Posterior cingulate gyrus (tissue), 11 donors: Measurements from ENCODE around the gene CORIN.
A peak's percentile ranks its signal among the peaks of the same experiment; 100 is the strongest.
"Not testable (repeated sequence)": the region's sequence is repeated elsewhere in the genome, so short reads cannot be mapped to it uniquely, and the experiment has no call there.

ENCODE experiments used
- DNase-seq, 10 donors: peaks; one replicate each; pipeline versions ENCODE4 v3.0.0 to v3.0.0-alpha.2; 2020 to 2021; ENCODE audit warnings: mixed read lengths in 3 of 10
- intact Hi-C: fragments of 100-400 bp; cut with DNase I; formaldehyde crosslinking; loops from one replicate; pipeline ENCODE4 v1.15.1; 2023

CORIN gene

GRCh38 chr4:47786958-47787370, 50.9 kb downstream of the CORIN start:
- DNase-seq: no peak
- intact Hi-C loops: no loop called here

GRCh38 chr4:47785153-47785552, 52.7 kb downstream of the CORIN start:
- DNase-seq: no peak
- intact Hi-C loops: no loop called here

- intact Hi-C loops: no loop called here
- DNase-seq: no peak
Measured at GRCh38 chr4:47784222-47784621, 53.6 kb downstream of the CORIN start.

- intact Hi-C loops: no loop called here
- no peak for DNase-seq
Measured at GRCh38 chr4:47776353-47776752, 61.5 kb downstream of the CORIN start.

GRCh38 chr4:47774079-47774478, 63.8 kb downstream of the CORIN start:
- peak in 2 of 10 donors; percentile 43 to 73 for DNase-seq
- intact Hi-C loops: no loop called here

GRCh38 chr4:47771020-47771419, 66.8 kb downstream of the CORIN start:
- intact Hi-C loops: no loop called here
- DNase-seq: no peak

- intact Hi-C loops, DNase-seq: not testable (repeated sequence)
Measured at GRCh38 chr4:47767956-47768355, 69.9 kb downstream of the CORIN start.

GRCh38 chr4:47763279-47763678, 74.6 kb downstream of the CORIN start:
- no peak for DNase-seq
- intact Hi-C loops: no loop called here

GRCh38 chr4:47762376-47763266, 75.2 kb downstream of the CORIN start:
- no peak for DNase-seq
- intact Hi-C loops: no loop called here

GRCh38 chr4:47753316-47753715, 84.6 kb downstream of the CORIN start:
- DNase-seq, intact Hi-C loops: not testable (repeated sequence)

GRCh38 chr4:47752214-47752613, 85.7 kb downstream of the CORIN start:
- no peak for DNase-seq
- intact Hi-C loops: no loop called here

- intact Hi-C loops: no loop called here
- DNase-seq: no peak
Measured at GRCh38 chr4:47750788-47751187, 87.1 kb downstream of the CORIN start.

GRCh38 chr4:47749858-47750257, 88.0 kb downstream of the CORIN start:
- intact Hi-C loops: no loop called here

GRCh38 chr4:47749060-47749459, 88.8 kb downstream of the CORIN start:
- intact Hi-C loops: no loop called here
- DNase-seq: no peak

More at GRCh38 chr4:47749858-47750257, 88.0 kb downstream of the CORIN start:
- DNase-seq: no peak

- no peak for DNase-seq
- intact Hi-C loops: no loop called here
Measured at GRCh38 chr4:47747846-47748494, 89.9 kb downstream of the CORIN start.

- intact Hi-C loops: no loop called here
- DNase-seq: no peak
Measured at GRCh38 chr4:47747211-47747610, 90.7 kb downstream of the CORIN start.

GRCh38 chr4:47746122-47746521, 91.7 kb downstream of the CORIN start:
- no peak for DNase-seq
- intact Hi-C loops: no loop called here

GRCh38 chr4:47744843-47745382, 93.0 kb downstream of the CORIN start:
- DNase-seq: no peak
- intact Hi-C loops: no loop called here

GRCh38 chr4:47744253-47744652, 93.6 kb downstream of the CORIN start:
- no peak for DNase-seq
- intact Hi-C loops: no loop called here

GRCh38 chr4:47741200-47741599, 96.7 kb downstream of the CORIN start:
- DNase-seq: no peak
- intact Hi-C loops: no loop called here

- DNase-seq: no peak
- intact Hi-C loops: no loop called here
Measured at GRCh38 chr4:47737326-47737725, 100.5 kb downstream of the CORIN start.

GRCh38 chr4:47736555-47736954, 101.3 kb downstream of the CORIN start:
- intact Hi-C loops: no loop called here
- DNase-seq: no peak
